ENCODE results near the gene FBXW9. TPM values are rescaled to one million over a fixed set of nuclear protein-coding genes. Genes with fewer than 3 reads are reported as not detected.
"Not testable (repeated sequence)": the region's sequence is repeated elsewhere in the genome, so short reads cannot be mapped to it uniquely, and the experiment has no call there.

The FBXW9 gene
- total RNA-seq (2014; rRNA removed; shearing (Covaris generic)): 6.2 and 6.9 TPM in 2 replicates
- polyA plus RNA-seq (2014; cell fraction: nucleus; rRNA removed): 20.3 and 26.0 TPM in 2 replicates

DNA sequence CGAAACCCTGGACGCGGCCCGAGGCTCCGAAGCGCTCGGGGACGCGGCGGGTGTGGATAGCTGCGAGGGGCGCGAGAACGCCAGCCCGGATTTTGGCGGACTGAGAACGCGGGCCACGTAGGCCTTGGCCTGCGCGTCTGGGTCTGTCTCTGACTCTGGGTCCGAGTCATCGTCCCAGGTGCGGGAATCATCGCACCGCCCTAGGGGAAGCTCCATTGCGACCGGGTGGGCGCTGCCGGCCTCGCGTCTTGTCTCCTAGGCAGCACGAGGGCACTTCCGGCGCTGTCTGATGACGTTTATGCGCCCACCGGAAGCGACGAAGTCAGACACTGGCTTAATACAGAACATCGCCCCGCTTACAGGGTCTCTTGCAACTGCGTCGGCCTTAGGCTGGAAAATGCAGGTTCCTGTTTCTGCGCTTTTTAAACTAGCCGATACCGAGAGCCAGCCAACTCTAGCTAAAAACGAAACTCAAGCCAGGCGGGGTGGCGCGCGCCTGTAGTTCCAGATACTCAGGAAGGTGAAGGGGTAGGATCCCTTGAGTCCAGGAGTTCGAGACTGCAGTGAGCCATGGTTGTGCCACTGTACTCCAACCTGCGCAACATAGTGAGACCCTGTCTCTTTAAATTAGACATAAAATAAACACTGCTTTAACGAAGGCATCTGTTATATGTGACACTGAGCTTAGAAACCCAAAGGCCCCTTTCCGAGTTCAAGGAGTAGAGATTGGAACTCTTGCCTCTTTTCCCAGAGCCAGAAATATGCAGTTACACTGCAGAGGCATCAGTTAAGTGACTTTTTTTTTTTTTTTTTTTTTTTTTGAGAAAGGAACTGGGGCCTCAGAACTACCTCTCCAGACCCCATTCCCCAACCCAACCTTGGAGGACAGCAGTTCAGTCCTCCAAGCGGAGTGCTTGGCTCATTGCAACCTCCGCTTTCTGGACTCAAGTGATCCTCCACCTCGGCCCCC, at the start of gene FBXW9:
FBXW9 (minus strand) TSS at position 266 of the 970 bp plus-strand sequence; CDS start at position 216, 50 bp downstream.
- peak; percentile 86 for DNase-seq (ENCODE audit: extremely low read depth, low read depth)

DNA sequence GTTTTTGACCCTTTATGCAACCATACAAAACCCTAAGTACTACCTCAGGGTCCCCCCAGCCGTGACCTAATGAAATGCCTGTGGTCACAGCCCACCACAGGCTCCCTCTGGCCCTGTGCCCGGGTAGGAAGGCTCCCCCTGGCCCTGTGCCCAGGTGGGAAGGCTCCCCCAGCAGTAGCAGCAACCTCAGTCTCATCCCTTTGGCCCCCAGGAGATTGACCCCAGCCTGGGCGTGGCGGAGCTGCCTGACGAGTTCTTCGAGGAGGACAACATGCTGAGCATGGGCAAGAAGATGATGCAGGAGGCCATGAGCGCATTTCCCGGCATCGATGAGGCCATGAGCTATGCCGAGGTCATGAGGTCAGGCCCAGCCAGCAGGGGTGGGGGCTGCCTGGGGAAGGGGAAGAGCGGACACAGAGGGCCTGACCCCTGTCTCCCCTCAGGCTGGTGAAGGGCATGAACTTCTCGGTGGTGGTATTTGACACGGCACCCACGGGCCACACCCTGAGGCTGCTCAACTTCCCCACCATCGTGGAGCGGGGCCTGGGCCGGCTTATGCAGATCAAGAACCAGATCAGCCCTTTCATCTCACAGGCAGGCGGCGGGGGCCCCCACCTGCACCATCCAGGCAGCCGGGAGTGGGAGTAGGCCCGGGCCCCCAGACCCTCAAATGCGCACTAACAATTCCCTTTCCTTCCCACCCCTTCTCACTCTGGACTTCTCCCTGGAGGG, 48.9 kb upstream of the FBXW9 start:
- no peak for DNase-seq (ENCODE audit: extremely low read depth, low read depth)

DNA sequence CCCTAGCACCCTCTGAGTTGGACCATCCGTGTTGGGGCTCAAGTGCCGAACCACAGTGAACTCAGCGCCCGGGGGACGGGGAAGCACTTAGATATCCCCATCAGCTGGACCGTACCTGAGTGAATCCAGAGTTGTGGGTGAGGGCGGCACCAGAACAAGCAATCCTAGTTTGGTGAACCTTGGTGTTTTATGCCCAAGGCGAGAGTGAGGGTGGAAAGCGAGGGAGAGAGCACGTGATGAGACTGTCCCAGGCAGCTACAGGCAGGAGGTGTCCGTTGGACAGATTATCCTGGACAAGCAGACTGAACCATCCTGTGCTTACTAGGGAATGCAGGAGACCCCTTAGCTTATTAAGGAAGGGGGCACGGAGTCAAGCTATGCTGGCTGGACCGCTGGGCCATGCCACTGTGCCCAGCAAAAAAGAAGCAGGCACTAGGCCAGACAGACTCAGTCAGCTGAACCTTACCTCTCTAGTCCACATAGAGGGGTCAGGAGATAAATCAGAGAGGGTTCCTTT, 41.5 kb upstream of the FBXW9 start:
- DNase-seq (ENCODE audit: extremely low read depth, low read depth): no peak

DNA sequence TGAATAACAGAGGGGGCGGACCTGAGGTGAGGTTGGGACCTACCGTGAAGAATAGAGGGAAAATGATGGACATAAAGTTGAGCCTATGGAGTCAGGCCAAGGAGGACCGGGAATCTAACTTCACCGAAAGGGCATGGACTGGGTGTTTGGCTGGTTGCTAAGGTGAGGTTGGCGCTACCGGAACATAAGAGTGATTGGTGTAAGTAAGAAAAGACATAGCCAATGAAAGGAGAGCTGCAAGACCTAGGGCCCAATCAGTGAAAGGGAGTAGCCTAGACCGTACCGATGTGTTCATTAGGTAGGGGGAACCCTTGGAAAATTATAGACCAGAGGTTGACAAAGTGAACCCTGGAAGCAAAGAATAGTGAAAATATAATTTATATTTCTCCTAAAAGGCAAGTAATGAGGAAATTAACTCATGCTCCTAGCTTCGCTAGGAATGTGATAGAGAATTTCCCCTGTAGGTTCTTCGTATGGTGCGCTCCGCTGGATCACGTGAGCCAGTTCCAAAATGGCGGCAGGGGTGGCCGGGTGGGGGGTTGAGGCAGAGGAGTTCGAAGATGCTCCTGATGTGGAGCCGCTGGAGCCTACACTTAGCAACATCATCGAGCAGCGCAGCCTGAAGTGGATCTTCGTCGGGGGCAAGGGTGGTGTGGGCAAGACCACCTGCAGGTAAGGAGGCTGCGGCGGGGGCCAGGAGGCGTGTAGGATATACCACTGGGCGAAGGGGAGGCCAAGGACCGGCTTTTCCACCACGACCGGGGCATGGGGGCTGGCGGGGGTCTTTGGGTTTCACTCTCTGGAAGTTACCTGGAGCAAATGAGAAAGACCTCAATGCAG, 40.8 kb upstream of the FBXW9 start, which contains the start of gene GET3:
GET3 (plus strand) TSS at position 503 of the 840 bp plus-strand sequence; CDS start at position 512, 9 bp downstream.
- DNase-seq (ENCODE audit: extremely low read depth, low read depth): peak; percentile 100

DNA sequence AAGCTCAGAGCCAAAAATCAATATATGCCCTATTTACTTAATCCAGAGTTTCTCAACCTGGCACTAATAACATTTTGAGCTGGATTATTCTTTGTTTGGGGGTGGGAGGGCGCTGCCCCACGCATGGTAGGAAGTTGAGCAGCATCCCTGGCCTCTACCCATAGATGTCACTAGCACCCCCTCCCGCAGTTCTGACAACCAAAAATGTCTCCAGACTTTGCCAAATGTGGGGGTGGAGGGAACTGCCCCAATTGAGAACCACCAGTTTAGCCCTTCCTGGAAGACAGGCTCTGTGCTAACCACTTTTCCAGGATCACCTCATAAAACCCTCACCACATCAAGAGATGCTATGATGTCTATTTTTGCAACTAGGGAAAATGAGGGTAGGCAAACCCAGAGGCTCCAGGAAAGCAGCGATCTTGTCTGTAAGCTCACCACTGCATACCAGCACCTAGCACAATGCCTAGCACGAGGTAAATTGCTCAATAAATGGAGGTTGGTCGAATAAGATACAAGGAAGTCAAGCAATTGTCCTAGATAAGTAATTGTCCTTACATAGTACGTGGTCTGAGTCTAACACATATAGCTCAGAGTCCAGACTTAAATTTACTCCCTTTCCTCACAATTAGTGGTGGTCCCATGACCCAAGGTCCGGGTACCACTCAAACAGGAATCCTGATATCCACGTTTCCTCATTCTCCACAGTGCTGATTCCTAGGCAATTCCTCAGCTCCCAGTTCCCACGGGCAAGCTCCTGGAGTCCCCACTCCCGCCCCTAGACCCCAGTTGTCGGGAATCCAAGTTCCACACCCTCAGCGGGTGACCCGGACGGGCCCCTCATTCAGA, 37.2 kb upstream of the FBXW9 start:
- no peak for DNase-seq (ENCODE audit: extremely low read depth, low read depth)

DNA sequence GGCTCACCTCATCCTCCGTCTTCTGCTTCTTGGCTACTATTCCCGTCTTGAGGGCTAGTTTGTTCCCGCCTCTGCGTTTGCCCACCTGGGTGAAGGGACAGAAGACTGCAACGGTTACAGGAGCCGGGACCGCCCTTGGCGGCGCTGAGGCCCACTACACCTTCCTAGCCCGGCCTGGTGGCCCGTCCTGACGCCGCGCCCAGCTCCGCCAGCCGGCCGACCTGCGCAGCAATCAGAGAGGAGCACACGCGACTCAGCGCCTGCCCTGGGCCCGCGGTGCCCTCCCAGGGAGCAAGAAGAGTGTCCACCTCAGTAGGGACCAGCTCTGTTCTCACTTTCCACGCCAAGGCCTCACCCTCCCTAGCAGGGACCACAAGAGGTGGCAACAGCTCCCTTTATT, 34.9 kb upstream of the FBXW9 start:
- no peak for DNase-seq (ENCODE audit: extremely low read depth, low read depth)

DNA sequence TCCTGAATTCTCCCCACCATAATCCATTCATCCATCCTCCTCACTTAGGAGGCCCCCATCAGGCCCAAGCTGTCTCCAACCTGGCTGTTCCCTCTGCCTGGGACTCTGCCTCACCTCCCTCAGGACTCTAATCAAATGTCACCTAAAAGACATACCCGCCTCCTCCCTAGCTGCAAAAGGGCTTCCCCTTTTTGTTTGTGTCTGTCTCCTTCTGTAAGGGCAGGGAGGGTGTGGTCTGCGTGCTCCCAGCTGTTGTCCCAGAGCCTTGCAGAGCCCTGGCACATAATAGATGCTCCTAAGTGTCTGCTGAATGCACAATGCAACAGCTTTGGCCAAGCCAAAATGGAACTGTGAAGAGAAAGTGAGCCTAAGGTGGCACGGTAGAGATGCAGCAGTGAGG, 33.6 kb upstream of the FBXW9 start:
- DNase-seq (ENCODE audit: extremely low read depth, low read depth): no peak

DNA sequence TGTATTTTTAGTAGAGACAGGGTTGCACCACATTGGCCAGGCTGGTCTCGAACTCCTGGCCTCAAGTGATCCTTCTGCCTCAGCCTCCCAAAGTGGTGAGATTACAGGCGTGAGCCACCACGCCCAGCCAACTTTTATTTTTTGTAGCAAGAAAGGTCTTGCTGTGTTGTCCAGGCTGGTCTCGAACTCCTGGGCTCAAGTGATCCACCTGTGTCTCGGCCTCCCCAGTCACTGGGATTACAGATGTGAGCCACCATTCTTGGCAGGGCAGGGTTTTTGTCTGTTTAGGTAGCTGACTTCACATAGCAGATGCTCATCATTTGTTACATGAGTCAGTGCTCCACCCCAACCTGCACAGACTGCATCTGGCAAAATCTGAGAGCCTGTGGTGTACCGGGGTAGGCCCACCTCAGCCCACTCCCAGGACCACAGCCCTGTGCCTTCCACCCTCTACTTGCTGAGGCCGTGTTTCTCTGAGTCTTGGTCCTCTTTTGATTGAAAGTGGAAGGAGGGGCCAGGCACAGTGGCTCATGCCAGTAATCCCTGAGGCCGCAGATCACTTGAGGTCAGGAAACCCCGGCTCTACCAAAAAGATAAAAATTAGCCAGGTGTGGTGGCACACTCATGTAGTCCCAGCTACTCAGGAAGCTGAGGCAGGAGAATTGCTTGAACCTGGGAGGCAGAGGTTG, 31.5 kb upstream of the FBXW9 start:
- DNase-seq (ENCODE audit: extremely low read depth, low read depth): no peak

DNA sequence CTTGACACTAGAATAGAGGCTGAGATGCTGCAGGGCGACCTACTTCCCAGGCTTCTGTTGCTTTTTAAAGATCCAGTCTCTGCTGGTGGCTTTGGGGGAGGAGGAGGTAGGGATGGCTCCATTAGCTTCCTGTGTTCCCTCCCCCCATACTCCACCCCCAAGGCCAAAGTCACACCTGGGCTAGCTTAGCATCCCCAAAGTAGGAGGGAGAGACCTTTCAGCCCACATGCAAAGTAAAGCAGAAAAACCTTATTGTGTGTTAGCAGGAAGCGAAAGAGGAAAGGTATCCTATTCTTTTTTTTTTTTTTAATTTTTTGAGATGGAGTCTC, 30.5 kb upstream of the FBXW9 start:
- no peak for DNase-seq (ENCODE audit: extremely low read depth, low read depth)

DNA sequence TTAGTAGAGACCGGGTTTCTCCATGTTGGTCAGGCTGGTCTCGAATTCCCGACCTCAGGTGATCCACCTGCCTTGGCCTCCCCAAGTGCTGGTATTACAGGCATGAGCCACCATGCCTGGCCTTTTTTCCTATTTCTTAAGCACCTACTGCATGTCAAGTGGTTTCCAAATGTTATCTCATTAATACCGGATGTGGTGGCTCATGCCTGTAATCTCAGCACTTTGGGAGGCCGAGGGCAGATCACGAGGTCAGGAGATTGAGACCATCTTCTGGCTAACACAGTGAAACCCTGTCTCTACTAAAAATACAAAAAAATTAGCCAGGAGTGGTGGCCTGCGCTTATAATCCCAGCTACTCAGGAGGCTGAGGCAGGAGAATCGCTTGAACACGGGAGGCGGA, 29.2 kb upstream of the FBXW9 start:
- not testable (repeated sequence) for DNase-seq (ENCODE audit: extremely low read depth, low read depth)

DNA sequence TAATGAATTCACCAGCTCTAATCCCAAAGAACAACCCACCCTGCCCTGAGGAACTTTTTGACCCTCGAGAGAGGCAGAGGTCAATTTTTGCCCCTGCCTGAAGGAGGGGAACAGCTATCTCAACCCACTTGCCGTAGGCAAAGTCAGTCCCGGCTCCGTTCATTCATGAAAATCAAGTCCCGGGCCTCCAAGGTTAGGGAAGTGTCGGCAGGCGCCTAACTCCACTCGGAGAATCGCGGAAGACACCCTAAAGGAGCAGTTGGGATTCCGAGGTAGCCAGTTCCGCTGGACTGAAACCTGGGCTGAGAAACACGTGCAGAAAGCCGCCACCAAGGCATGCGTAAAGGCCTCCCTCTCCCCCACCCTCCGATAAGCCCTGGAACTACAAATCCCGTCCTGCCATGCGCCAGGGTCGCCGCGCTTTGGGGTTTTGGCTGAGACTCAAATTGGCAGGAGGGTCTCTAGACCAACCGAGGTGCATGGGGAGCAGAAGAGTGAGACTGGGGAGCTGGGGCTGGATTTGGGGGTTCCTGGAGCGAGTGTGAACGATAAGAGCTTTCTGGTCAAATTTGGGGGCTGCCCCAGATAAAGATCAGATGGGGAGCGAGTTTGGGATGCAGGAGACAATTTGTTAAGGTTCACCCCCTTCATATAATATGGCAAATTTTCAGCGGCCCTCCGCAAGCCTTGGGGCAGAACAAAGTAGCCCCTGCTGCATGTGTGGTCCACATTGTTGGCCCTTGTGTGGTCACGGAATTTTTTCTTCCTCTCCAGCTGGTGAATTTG, 27.4 kb upstream of the FBXW9 start, which contains the start of gene TNPO2:
TNPO2 (minus strand) TSS at position 292 of the 786 bp plus-strand sequence. CDS start 2,955 bp downstream, outside the sequence.
- DNase-seq (ENCODE audit: extremely low read depth, low read depth): peak; percentile 38

DNA sequence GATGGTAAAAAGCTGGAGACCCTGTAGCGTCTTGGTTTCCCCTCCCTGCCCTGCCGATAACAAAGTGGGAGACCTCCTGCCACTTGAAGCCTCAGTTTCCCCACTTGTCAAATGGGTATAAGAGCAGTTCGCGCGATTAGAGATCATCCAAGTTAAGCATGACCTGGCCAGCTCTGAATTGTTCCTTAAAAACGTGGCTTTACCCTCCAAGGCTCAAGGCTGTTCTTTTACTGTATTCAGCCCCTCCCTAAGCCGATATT, 26.9 kb upstream of the FBXW9 start:
- no peak for DNase-seq (ENCODE audit: extremely low read depth, low read depth)

DNA sequence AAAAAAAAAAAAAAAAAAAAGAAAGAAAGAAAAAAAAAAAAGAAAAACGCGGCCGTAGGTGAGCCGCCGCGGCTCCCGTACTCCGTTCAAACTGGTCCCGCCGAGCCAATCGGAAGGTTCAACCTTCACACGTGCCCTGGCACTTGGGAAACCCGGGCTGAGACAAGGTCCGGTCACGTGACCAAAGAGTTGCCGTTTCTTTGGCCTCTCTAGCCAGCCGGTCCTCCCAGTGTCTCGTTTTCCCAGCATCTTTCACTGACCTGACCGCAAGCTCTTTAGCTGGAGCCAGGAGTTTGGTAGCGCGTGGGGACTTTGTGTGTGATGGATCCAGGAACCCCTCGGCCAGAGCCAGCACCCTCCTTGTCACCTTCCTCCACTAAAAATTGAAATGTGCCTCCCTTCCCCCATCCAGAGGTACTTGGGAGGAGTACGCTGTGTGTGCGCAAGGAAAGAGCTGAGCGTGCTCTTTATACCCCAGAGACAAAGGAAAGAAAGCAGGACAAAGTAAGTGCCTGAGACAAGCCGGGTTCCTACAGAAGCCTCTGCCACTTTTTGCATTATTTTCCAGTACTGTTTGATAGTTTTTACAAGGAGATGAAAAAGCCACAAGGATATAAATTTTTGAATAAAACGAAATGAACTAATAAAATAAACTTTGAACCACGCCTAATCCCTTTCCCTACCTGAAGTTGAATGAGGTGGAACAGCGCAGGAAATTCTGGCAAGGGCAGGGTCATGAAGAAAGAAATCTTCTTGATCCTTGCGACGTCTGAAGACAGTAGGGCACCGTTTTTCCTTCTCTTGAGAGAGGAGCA, 26.3 kb upstream of the FBXW9 start:
- peak; percentile 97 for DNase-seq (ENCODE audit: extremely low read depth, low read depth)

DNA sequence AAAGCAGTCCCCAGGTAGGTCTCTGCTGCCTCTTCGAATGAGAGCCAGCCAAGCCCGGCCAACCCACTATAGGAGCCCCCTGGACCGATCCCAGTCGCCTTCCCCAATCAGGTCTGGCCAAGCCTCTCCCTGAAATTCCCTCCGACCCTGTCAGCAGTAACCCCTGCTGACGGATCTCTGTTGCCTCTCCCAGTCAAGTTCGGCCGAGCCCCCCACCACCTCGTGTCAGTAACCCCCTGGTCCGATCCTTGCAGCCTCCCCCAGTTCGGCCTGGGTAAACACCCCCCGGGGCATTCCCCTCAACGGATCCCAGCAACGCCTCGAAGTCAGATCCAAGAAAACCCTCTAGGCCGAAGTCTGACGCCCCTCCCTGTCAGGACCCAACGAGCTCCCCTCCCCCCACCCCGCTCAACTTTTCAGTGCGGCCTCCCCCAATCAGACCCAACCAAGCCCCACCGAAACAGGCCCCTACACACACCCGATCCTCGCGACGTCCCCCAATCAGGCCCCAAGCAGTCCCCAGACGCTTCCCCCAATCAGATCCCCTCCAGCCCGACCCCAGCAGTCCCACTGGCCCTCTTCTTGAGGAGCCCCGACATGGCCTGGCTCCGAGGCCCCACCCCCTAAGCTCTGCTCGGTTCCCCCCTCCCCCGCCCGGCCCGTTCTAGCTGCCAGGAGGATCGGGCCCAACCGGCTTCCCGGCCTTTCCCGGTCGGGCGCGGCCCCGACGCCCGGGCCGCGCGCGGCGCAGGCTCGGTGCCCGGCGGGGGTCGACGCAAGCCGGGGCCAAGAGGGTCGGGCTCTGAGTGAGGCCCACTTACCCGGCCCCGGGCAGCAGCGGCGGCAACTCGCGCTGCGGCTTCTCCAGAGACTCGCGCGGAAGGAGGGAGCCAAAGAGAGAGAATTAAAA, 25.5 kb upstream of the FBXW9 start:
- no peak for DNase-seq (ENCODE audit: extremely low read depth, low read depth)

DNA sequence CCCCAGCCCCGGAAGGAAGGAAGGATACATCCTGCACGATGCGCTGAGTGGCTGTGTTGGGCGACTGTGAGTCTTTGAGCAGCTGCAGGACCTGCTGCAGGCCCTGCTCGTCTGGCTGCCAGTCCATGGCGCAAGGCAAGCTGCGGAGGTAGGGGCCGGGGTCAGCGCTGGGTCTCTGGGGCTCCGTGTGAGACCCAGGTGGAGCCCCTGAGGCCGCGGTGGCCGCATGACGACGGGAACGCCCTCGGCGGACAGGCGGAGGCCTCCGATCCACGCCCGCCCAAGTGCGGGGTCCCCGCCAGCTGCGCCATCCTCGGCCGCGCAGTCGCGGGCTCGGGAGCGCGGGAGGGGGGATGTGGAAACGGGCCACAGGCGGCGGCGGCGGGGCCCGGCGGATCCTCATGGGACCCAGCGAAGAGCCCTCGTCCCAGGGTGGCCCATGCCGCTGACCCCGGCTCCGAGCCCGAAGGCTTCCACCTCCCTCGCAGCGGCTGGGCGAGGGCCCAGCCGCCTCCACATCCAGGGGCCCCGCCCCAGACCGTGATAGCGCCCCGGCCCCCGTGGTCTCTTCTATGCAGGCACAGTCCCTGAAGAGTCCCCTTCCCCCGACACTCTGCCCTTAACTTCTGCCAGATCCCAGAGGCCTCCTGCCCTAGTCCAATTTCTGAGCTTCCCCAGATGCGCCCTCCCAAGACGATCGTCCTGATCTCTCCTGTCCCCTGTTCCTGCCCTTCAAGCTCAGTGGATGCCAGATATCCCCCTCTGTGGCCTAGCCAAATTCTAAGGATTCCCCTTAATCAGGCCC, 24.6 kb upstream of the FBXW9 start:
- no peak for DNase-seq (ENCODE audit: extremely low read depth, low read depth)

Data from NCI-H460 (cell line).